ENCODE measurements around the gene GPC5.

- TF ChIP-seq EHMT2 (IDR thresholded peaks at IDR 0.05; ENCODE audit: low read depth) (no peak), POLR2A (IDR thresholded peaks at IDR 0.05; ENCODE audit: low read length) (no peak), RAD21 (conservative IDR thresholded peaks at IDR 0.05 in 1 of 2, IDR thresholded peaks at IDR 0.05 in 1 of 2) (no peak), PBX3 (IDR thresholded peaks at IDR 0.05) (no peak), CTCF (IDR thresholded peaks at IDR 0.05) (no peak), RNF2 (IDR thresholded peaks at IDR 0.05; ENCODE audit: borderline replicate concordance, low read depth) (no peak), JUN (IDR thresholded peaks at IDR 0.05) (no peak), CHD2 (IDR thresholded peaks at IDR 0.05; ENCODE audit: low read length, partially characterized antibody) (no peak), SREBF2 (IDR thresholded peaks at IDR 0.05) (no peak), POLR2AphosphoS2 (conservative IDR thresholded peaks at IDR 0.05; ENCODE audit: low read length) (no peak), ZFP36 (IDR thresholded peaks at IDR 0.05; ENCODE audit: borderline replicate concordance, partially characterized antibody) (no peak), ELK1 (IDR thresholded peaks at IDR 0.05; ENCODE audit: low read depth, low read length) (no peak), RCOR1 (IDR thresholded peaks at IDR 0.05; ENCODE audit: low read depth, low read length) (no peak)
Observed at GRCh38 chr13:91544723-91545122, 146.3 kb downstream of the GPC5 start.

Data from A549 (cell line).